CD4-positive, alpha-beta T cell treated with Interleukin-10 for 1 hour (primary cell): Measurements from ENCODE around the gene KCNK4.
A peak's percentile ranks its signal among the peaks of the same experiment; 100 is the strongest.

ENCODE experiments used
- DNase-seq: peaks from one replicate; pipeline ENCODE4 v3.0.0-alpha.2; 2020

Gene KCNK4

DNA sequence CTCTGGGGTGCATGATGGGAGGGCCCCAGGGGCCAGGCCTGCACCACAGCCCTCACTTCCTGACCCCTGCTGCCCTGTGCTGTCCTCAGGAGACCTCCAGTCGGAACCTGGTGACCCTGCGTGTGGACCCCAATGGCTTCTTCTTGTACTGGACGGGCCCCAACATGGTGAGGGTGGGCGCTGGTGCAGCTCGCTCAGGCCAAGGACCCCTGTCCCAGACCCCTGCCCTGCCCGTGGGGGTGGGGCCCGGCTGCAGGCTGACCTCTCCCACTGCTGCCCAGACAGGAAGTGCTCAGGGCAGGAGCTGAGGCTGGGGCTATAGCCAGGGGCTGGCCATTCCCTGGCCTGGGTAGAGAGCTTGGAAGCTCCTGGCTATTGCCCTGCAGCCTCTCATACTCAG, 36.8 kb upstream of the KCNK4 start:
- DNase-seq: no peak

DNA sequence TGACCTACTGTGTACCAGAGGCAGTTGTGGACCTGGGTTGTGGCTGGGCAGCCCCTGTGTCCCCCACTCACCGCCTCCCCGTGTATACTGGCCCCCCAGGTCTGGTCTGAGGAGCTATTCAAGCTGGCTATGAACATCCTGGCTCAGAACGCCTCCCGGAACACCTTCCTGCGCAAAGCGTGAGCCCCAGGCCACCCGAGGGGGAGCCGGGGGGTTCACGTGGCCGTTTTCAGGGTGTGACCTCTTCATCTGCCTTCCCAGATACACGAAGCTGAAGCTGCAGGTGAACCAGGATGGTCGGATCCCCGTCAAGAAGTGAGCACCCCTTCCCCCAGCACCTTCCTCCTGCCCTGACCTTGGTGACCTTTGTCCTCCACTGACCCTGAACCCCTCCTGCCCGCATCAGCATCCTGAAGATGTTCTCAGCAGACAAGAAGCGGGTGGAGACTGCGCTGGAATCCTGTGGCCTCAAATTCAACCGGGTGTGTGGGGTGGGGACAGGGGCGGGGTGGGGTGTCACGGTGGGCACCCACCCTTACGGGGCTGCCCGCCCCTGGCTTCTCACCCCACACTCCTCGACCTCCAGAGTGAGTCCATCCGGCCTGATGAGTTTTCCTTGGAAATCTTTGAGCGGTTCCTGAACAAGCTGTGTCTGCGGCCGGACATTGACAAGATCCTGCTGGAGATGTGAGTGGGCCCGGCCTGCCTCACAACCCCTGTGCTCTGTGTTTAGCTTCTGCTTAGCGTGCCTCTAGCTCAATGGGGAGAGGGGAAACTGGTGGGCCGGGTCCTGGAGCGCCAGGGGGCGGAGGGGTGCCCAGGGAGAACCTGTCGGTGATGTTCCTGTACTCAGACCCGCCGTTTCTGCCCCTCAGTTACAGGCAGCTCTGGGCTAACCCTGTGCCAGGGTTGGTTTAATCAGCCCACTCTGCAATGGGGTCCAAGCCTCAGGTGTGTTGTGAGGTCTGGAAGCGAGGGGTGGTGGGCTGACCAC, 35.7 kb upstream of the KCNK4 start:
- no peak for DNase-seq

DNA sequence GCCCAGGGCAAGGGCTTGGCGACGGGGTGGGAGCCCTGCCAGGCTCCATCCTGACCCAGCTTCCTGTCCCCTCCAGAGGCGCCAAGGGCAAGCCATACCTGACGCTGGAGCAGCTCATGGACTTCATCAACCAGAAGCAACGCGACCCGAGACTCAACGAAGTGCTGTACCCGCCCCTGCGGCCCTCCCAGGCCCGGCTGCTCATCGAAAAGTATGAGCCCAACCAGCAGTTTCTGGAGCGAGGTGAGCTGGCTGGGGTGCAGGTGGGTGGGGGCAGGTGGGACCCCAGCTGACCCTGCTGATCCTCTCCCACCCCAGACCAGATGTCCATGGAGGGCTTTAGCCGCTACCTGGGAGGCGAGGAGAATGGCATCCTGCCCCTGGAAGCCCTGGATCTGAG, 34.8 kb upstream of the KCNK4 start:
- no peak for DNase-seq

DNA sequence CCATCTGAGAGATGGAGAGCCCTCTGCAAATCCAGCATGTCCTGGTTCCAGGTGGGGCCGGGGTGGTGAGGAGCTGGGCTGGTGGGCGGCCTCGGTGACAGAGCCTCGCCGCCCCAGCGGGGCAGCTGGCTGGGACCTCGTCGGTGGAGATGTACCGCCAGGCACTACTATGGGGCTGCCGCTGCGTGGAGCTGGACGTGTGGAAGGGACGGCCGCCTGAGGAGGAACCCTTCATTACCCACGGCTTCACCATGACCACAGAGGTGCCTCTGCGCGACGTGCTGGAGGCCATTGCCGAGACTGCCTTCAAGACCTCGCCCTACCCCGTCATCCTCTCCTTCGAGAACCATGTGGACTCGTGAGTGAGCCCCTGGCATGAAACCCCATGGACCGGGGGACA, 32.7 kb upstream of the KCNK4 start:
- no peak for DNase-seq

DNA sequence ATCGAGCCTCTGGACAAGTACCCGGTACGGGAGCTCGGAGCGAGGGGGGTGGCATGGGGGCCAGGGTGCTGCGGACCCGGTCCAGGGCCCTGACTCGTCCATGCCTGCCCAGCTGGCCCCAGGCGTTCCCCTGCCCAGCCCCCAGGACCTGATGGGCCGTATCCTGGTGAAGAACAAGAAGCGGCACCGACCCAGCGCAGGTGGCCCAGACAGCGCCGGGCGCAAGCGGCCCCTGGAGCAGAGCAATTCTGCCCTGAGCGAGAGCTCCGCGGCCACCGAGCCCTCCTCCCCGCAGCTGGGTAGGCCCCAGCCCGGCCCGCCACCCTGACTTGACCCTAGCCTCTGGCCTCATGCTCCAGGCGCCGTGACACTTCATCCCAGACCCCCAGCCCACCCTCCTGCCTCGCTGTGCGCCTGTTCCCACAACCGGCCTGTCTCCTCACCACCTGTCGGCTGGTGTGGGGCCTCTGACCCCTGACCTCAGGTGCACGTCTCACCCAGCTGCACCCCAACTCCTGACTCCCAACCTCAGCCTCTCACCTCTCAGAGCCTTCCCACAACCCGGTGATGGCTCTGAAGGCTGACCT, 32.1 kb upstream of the KCNK4 start:
- no peak for DNase-seq

DNA sequence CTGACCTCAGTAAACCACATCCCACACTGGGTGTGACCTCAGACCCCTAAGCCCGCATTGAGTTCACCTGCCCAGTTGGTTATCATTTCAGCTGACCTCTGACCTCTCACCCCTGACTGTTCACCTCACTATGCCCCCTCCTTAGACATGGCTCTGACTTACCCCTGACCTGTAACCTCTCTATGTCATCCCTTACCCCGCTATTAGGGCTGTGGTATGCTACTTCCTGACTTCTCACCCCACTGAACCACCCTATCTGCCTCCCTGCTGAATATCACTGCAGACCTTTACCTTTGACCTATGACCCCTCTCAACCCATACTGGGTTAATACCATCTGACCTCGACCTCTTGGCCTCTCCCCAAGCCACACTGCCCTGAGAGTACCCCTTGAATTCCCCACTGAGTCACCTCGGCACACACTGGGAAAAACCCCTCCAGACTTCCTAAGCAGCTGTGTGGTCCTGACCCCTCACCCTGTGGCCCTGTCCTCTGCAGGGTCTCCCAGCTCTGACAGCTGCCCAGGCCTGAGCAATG, 31.5 kb upstream of the KCNK4 start:
- DNase-seq: no peak

DNA sequence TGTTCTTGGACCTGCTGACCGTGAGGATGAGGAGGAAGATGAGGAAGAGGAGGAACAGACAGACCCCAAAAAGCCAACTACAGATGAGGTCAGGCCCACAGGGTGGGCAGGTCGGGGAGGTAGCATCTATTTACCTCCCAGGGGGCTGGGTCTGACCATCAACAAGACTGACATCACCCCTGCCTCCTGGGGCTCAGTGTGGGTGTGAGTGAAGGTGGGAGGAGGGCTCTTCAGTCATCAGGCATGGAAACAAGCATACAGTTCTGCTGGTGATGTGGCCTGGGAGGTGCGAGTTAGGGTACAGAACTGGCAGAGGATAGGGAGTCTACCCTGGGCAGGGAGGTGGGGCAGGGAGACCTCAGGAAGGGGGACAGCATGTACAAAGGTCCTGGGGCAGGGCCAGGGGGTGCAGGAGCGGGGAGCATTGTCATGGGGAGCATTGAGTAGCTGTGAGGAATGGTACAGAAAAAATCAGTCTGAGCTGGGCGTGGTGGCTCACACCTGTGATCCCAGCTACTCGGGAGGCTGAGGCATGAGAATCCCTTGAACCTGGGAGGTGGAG, 30.9 kb upstream of the KCNK4 start:
- DNase-seq: no peak

DNA sequence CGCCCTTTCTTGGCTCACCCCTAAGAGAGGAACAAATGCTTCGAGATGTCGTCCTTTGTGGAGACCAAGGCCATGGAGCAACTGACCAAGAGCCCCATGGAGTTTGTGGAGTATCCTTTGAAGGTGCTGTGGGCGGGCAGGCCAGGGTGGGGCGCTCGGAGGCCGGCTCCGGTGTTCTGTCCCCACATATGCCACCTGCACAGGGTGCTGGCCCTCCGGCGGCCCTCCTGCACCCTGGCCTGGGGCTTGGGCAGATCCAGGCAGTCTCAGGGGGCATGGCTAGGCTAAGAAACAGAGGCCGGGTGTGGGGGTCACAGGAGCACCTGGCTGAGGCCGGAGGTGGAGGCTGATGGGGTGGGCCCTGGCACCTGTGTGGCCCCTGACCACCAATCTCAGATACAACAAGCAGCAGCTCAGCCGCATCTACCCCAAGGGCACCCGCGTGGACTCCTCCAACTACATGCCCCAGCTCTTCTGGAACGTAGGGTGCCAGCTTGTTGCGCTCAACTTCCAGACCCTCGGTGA, 29.5 kb upstream of the KCNK4 start:
- DNase-seq: no peak

DNA sequence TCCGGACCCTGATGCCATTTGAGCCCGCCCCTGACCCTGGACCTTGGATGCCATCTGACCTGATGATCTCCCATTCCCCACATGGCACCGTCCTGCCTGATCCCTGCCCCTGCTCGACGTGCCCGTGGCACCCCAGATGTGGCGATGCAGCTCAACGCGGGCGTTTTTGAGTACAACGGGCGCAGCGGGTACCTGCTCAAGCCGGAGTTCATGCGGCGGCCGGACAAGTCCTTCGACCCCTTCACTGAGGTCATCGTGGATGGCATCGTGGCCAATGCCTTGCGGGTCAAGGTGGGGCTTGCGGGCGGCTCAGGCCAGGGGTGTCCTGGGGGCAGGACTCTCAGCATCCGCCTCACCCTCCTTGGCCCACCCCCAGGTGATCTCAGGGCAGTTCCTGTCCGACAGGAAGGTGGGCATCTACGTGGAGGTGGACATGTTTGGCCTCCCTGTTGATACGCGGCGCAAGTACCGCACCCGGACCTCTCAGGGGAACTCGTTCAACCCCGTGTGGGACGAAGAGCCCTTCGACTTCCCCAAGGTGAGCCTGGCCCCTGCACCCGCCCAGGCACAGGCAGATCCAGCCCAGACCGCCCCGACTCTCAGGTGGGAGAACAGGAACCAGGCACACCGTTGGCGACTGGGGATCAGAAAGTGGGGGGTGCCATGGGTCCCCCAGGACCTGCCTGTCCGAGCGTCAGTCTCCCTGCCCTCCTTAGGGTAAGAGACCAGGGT, 28.7 kb upstream of the KCNK4 start:
- no peak for DNase-seq

DNA sequence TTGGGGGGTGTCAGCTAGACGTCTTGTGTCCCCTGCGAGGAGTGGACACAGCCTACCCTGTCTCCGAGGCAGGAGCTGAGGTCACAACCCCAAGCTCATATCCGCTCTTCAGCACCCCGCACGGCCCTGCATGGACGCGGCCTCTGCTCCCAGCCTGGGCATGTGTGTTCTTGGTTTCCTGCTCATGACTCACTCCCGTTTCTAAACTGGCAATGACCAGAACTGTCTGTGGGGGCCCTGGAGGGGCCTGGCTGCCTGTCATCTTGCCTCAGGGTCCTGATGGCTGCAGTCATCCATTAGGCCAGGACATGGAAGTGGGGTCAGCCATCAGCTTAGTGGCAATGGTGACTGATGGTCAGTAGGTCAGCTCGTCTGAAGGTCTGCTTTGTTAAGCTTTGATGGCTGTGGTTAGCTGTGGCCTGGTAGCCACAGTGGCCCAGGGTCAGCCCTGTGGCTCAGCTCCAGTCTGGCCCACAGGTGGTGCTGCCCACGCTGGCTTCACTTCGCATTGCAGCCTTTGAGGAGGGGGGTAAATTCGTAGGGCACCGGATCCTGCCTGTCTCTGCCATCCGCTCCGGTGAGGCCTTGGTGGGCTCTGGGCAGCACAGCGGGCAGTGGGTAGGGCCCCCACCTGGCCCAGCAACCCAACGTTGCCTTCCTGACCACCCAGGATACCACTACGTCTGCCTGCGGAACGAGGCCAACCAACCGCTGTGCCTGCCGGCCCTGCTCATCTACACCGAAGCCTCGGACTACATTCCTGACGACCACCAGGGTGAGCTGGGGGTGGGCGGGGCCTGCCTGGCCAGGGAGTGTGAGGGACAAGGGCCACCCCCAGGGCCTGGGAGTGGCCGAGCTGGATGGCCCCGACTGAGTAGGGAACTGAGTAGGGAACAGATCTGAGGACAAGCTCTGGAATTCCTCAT, 27.8 kb upstream of the KCNK4 start:
- DNase-seq: no peak

DNA sequence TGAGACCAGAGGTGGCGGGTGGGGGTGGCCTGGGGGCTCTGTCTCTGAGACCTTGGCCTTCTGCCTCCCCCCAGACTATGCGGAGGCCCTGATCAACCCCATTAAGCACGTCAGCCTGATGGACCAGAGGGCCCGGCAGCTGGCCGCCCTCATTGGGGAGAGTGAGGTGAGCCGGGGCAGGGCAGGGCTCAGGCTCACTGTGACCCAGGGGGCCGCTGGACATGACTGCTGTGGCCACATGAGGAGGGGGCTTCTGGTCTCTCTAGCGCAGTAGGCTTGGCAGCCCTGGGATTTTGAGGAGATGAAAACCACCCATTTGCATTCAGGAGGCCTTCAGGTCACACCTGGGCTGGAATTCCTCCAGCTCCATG, 27.2 kb upstream of the KCNK4 start:
- no peak for DNase-seq

DNA sequence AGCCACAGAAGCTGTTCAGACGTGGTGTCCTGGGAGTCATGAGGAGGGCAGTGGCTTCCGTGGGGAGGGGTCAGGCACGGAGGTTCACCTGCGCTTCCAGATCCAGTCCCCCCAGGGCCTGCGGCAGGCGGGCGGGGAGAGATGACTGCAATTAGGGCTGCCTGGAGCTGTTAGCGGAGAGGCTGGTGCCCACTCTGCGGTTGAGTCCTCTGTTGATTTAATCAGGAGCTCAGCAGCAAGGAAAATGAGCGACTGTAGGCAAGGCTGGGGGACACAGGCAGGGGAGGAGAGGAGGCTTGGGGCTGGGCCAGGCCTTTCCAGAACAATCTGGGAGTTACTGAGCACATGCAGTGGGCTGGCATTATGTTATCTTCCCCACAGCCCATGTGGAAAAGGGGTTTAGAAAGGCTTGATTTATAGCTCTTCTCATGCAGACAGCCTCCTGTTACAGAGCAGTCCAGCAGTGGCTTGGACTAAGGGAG, 26.7 kb upstream of the KCNK4 start:
- no peak for DNase-seq

DNA sequence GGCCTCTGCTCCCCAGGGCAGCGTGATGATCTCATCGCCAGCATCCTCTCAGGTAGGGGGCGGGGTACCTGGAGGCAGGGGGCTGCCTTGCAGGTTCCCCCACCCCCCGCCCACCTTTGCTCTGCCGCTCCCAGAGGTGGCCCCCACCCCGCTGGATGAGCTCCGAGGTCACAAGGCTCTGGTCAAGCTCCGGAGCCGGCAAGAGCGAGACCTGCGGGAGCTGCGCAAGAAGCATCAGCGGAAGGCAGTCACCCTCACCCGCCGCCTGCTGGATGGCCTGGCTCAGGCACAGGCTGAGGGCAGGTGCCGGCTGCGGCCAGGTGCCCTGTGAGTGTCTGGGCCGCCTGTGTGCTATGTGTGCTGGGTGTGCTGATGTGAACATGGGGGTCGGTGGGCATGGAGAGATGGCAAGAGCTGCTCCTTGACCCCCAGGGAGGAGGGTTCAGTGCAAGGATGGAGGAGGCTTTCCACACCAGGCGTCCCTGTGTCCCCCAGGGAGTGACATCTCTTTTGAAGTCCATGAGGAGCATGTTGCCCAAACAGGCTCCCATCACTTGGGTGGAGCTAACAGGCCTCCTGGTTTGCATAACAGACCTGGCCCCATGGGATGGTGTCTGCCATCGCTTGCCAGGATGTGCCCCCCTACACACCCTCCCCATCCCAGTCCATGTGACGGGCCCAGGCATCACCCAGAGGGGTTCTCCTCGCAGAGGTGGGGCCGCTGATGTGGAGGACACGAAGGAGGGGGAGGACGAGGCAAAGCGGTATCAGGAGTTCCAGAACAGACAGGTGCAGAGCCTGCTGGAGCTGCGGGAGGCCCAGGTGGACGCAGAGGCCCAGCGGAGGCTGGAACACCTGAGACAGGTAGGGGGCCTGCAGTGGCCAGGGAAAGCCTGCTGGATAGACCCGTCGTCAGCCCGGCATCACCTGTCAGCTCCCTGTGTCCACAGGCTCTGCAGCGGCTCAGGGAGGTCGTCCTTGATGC, 25.6 kb upstream of the KCNK4 start:
- DNase-seq: no peak

DNA sequence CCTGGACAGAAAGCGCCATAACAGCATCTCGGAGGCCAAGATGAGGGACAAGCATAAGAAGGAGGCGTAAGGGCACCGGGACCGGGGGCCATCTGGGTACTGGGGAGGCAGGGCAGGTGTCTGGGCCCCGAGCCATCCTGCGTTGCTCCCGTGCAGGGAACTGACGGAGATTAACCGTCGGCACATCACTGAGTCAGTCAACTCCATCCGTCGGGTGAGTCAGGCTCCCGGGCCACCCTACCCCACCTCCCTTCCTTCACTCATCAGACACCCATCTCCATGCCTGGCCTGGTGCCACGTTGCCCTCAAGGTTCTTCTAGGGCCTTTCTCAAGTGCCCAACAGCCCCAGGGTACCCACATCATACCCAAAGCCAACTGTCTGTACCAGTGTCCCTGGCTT, 24.8 kb upstream of the KCNK4 start:
- DNase-seq: no peak

DNA sequence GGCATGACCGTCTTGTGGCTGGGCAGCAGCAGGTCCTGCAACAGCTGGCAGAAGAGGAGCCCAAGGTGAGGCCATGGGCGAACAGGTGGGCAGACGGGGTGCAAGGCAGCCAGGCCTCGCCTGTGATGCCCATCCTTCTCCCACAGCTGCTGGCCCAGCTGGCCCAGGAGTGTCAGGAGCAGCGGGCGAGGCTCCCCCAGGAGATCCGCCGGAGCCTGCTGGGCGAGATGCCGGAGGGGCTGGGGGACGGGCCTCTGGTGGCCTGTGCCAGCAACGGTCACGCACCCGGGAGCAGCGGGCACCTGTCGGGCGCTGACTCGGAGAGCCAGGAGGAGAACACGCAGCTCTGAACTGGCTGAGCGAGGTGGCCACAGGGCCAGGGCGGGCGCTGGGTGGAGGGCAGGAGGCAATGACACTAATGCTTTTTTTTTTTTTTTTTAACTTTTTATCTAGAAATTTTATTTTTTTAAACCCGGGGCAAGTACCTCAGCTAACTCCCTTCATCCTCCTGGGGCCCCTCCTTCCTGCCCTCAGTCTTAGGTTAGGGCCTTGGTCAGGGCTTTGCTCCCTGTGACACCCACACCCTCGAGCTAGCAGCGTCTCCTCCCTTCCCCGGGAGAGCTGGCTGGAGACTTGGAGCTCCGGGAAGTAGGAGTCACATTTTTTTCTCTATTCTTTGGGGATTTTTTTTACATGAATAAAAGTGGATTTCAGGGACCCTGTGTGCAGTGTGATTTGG, 23.7 kb upstream of the KCNK4 start:
- DNase-seq: no peak

DNA sequence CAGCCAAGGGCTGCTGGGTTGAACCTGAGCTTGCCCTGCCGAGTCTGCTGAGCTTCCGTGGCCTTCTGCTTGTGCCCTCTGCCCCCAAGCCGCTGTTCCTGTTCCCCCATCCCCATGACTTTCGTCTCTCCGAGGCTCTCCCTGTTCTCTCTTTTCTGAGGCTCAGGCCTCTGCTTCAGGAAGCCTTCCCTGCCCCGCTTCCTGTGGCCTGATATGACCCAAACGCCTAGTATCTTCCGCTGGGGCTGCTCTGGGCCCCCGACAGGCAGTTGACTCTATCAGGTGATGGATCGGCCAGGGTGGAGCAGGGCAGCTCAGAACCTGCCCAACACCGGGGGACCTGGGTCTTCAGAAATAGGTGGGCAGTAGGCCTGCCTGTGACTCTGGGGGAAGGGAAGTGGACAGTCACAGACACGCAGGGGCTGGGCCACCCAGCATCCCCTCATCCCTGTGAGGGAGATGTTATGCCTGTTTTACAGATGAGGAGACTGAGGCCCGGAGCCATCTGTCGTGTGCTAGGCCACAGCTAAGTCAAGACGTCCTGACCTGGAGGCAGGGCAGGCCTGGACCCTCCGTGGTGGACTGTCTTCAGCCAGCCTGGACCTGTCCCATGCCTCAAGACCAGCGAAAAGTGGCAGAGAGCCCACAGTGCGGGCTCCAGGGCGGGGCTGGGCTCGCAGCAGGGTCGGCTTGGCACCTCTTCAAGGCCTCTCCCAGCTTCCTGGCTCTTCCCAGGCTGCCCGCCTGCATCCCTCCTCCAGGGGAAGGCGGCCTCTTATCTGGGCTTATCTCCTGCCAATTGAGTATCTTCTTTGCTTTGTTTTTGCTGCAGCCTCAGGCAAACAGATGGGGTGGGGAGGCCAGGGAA, 22.8 kb upstream of the KCNK4 start:
- DNase-seq: no peak

DNA sequence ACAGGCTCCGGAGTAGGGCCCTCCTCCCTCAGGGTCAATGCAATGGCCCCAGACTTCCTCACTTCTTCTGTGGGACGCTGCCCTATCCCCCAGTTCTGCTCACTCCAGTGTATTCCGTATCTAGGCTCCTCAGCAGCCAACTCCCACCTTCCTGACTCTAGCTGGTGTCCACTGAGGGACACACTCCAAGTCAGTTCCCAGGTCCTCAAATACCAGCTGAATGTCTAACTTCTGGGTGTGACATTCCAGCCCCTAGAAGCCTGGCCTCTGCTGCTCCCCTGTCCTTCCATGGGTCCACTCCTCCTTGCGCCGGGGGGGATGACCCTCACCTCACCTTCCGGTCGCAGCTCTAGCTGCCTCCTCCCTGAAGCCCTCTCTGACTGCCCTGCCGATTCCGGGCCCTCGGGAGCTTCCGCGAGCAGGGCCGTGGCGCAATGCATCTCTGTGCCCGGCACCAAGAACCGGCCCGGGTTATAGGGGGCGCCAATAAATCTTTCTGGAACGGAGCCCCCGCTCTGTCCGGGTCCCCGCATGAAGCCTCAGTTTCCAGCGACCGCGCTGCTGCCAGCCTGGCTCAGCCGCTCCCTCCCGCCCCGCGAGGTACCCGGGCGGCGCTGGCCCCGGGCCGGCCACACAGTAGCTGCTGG, 22.1 kb upstream of the KCNK4 start:
- peak; percentile 48 for DNase-seq
